ENCODE measurements around the gene PRDM9.
"Not testable (repeated sequence)": the region's sequence is repeated elsewhere in the genome, so short reads cannot be mapped to it uniquely, and the experiment has no call there.

Gene PRDM9

GRCh38 chr5:23527216-23527920, 20.0 kb downstream of the PRDM9 start:
- in situ Hi-C loops (cut with MboI; ENCODE audit: low sequenced_read_pairs) = not testable (repeated sequence)

GRCh38 chr5:23528677-23529076, 21.3 kb downstream of the PRDM9 start:
- in situ Hi-C loops (cut with MboI; ENCODE audit: low sequenced_read_pairs) = no loop called here

GRCh38 chr5:23530571-23530970, 23.2 kb downstream of the PRDM9 start:
- in situ Hi-C loops (cut with MboI; ENCODE audit: low sequenced_read_pairs) = no loop called here

DNA sequence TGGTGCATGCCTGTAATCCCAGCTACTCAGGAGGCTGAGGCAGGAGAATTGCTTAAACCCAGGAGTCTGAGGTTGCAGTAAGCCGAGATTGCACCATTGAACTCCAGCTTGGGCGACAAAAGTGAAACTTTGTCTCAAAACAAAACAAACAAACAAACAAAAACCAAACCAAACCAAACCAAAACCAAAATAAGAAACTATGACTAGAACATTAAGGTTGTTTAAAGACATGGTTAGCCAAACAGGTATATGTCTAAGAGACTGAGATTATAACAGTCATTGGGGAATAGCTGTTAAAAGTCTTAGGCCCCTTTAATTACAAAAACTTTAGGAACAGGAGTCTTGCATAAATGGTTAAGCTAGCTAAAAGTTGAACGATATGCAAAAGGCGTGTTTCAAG, 63.6 kb downstream of the PRDM9 start:
- in situ Hi-C loops (cut with MboI; ENCODE audit: low sequenced_read_pairs) = no loop called here
